Neuronal stem cell (in vitro differentiated cells): ENCODE measurements around the gene DAZ1. TPM values are rescaled to one million over a fixed set of nuclear protein-coding genes. Genes with fewer than 3 reads are reported as not detected.
"Not testable (repeated sequence)": the region's sequence is repeated elsewhere in the genome, so short reads cannot be mapped to it uniquely, and the experiment has no call there.

ENCODE experiments used
- DNase-seq: peaks from one replicate; pipeline ENCODE4 v3.0.0-alpha.2; 2013; ENCODE audit warnings: low spot score
- H2AFZ ChIP-seq: one replicate; pipeline ENCODE4 v1.6.1; 2013; ENCODE audit warnings: mild to moderate bottlenecking, low read length, inconsistent platforms
- H2AK5ac ChIP-seq: 2 replicates; pipeline ENCODE4 v1.6.1; 2013; ENCODE audit warnings: low read depth, mild to moderate bottlenecking, inconsistent platforms, low read length, moderate library complexity, mixed read lengths
- H2BK120ac ChIP-seq: 2 replicates; pipeline ENCODE4 v1.6.1; 2013; ENCODE audit warnings: low read depth, mild to moderate bottlenecking, inconsistent platforms, low read length, moderate library complexity, mixed read lengths
- H2BK12ac ChIP-seq: one replicate; pipeline ENCODE4 v1.6.1; 2013; ENCODE audit warnings: low read length, inconsistent platforms
- H2BK15ac ChIP-seq: 2 replicates; pipeline ENCODE4 v1.6.1; 2013; ENCODE audit warnings: mild to moderate bottlenecking, low read length, inconsistent platforms, mixed read lengths
- H2BK5ac ChIP-seq: one replicate; pipeline ENCODE4 v1.6.1; 2013; ENCODE audit warnings: inconsistent platforms, mild to moderate bottlenecking, low read length, moderate library complexity
- H3K14ac ChIP-seq: one replicate; pipeline ENCODE4 v1.6.1; 2013; ENCODE audit warnings: low read length, inconsistent platforms
- H3K18ac ChIP-seq: 2 replicates; pipeline ENCODE4 v1.6.1; 2013; ENCODE audit warnings: low read length, inconsistent platforms
- H3K23ac ChIP-seq: 2 replicates; pipeline ENCODE4 v1.6.1; 2013; ENCODE audit warnings: low read depth, mild to moderate bottlenecking, mixed read lengths, low read length, inconsistent platforms; ENCODE audit not compliant: poor library complexity
- H3K27ac ChIP-seq: replicated peaks from 3 replicates; pipeline ENCODE4 v1.5.1; 2013; ENCODE audit warnings: low read length, inconsistent platforms
- H3K27me3 ChIP-seq, 3 experiments: 2 replicates each; pipeline ENCODE4 v1.6.1; 2013; ENCODE audit warnings: low read length in 3 of 3, mild to moderate bottlenecking in 2 of 3, inconsistent platforms in 1 of 3, low read depth in 1 of 3, mixed read lengths in 1 of 3, moderate library complexity in 1 of 3; ENCODE audit not compliant: control insufficient read depth in 3 of 3, insufficient read depth in 3 of 3
- H3K36me3 ChIP-seq, 2 donors: replicated peaks in 1 of 2; 2 replicates each; pipeline ENCODE4 v1.6.1; 2013; ENCODE audit warnings: low read length in 2 of 2; ENCODE audit not compliant: control insufficient read depth in 2 of 2, insufficient read depth in 2 of 2
- H3K4ac ChIP-seq: 2 replicates; pipeline ENCODE4 v1.6.1; 2013; ENCODE audit warnings: inconsistent platforms, mild to moderate bottlenecking, low read length, moderate library complexity
- H3K4me1 ChIP-seq, 2 donors: 1 replicate in 1 of 2; 2 replicates in 1 of 2; pipeline ENCODE4 v1.6.1; 2013; ENCODE audit warnings: low read length in 2 of 2, low read depth in 1 of 2; ENCODE audit not compliant: control insufficient read depth in 2 of 2, insufficient read depth in 1 of 2
- H3K4me2 ChIP-seq: one replicate; pipeline ENCODE4 v1.6.1; 2013; ENCODE audit warnings: mild to moderate bottlenecking, low read length, inconsistent platforms; ENCODE audit not compliant: insufficient read depth, poor library complexity, severe bottlenecking
- H3K4me3 ChIP-seq, 2 donors: 2 replicates each; pipeline ENCODE4 v1.5.1; 2013; ENCODE audit warnings: low read length in 2 of 2, mild to moderate bottlenecking in 2 of 2, inconsistent platforms in 1 of 2, moderate library complexity in 1 of 2
- H3K79me1 ChIP-seq: one replicate; pipeline ENCODE4 v1.6.1; 2013; ENCODE audit warnings: low read depth, mild to moderate bottlenecking, inconsistent platforms, low read length, moderate library complexity
- H3K9ac ChIP-seq: one replicate; pipeline ENCODE4 v1.6.1; 2013; ENCODE audit warnings: mild to moderate bottlenecking, low read depth, low read length, inconsistent platforms; ENCODE audit not compliant: poor library complexity
- H3K9me3 ChIP-seq, 2 donors: replicated peaks in 1 of 2; 2 replicates each; pipeline versions ENCODE3 to v1.6.1; 2013; ENCODE audit warnings: low read length in 2 of 2, mild to moderate bottlenecking in 2 of 2, inconsistent platforms in 1 of 2, low read depth in 1 of 2, mixed read lengths in 1 of 2, moderate library complexity in 1 of 2; ENCODE audit not compliant: control insufficient read depth in 2 of 2, insufficient read depth in 1 of 2
- H4K8ac ChIP-seq: one replicate; pipeline ENCODE4 v1.6.1; 2013; ENCODE audit warnings: low read depth, mild to moderate bottlenecking, inconsistent platforms, low read length, moderate library complexity
- H4K91ac ChIP-seq: one replicate; pipeline ENCODE4 v1.6.1; 2013; ENCODE audit warnings: low read length, low read depth, mild to moderate bottlenecking, inconsistent platforms; ENCODE audit not compliant: poor library complexity
- WGBS, 2 donors: extraction: QIAGEN DNeasy Blood & Tissue Kit; methylation state at CpG; one replicate each; pipeline ENCODE4 v1.1.7; 2013; ENCODE audit warnings: missing lambda C conversion rate in 2 of 2, mixed read lengths in 1 of 2; ENCODE audit not compliant: insufficient read length in 2 of 2, insufficient replicate concordance in 1 of 2; ENCODE audit errors: extremely low coverage in 2 of 2; 5-methylcytosine and 5-hydroxymethylcytosine counted together
- polyA plus RNA-seq, 2 experiments: library from polyadenylated mRNA; stranded (reverse); fragments of 200-250 nt; gene quantifications; one replicate each; pipeline ENCODE4 v1.2.3, GENCODE V29; 2013

The DAZ1 gene
- polyA plus RNA-seq (2013, experiment 1 of 2) = not detected
- not detected for polyA plus RNA-seq (2013, experiment 2 of 2)

- not testable (repeated sequence) for H3K79me1 ChIP-seq, H4K91ac ChIP-seq, H2BK15ac ChIP-seq, H3K36me3 ChIP-seq, H2BK120ac ChIP-seq, H3K23ac ChIP-seq, H3K4me2 ChIP-seq, H2AK5ac ChIP-seq, H3K27me3 ChIP-seq, H3K4me1 ChIP-seq, H2BK12ac ChIP-seq, H3K14ac ChIP-seq, H3K4ac ChIP-seq, H2AFZ ChIP-seq, H3K9me3 ChIP-seq, H3K27ac ChIP-seq, H4K8ac ChIP-seq, H3K18ac ChIP-seq, H3K4me3 ChIP-seq, DNase-seq, H3K9ac ChIP-seq, H2BK5ac ChIP-seq
- WGBS, 2 donors = no CpG with 5 or more reads among the region's 23 CpGs
These were observed at the start of gene DAZ1 for GRCh38 chrY:23198908-23199307. DAZ1 (minus strand) TSS chrY:23199008; CDS start chrY:23198800, 208 bp downstream.

GRCh38 chrY:23219233-23219632, 20.4 kb upstream of the DAZ1 start, which contains the start of gene DAZ2:
DAZ2 (plus strand) TSS chrY:23219533; CDS start chrY:23219741, 208 bp downstream.
- H3K4ac ChIP-seq, H2BK15ac ChIP-seq, H2AFZ ChIP-seq: not testable (repeated sequence)

GRCh38 chrY:23210681-23211080, 11.9 kb upstream of the DAZ1 start:
- no CpG with 5 or more reads among the region's 4 CpGs for WGBS, 2 donors
- not testable (repeated sequence) for H3K36me3 ChIP-seq, H3K27ac ChIP-seq

More at GRCh38 chrY:23219233-23219632, 20.4 kb upstream of the DAZ1 start, which contains the start of gene DAZ2:
- not testable (repeated sequence) for H4K8ac ChIP-seq, H3K4me3 ChIP-seq, H3K27ac ChIP-seq, H3K36me3 ChIP-seq, H3K4me1 ChIP-seq, H4K91ac ChIP-seq, H3K4me2 ChIP-seq, H2BK120ac ChIP-seq, H3K27me3 ChIP-seq, H2AK5ac ChIP-seq, H3K18ac ChIP-seq, H3K9ac ChIP-seq, H3K9me3 ChIP-seq, H3K14ac ChIP-seq, H3K79me1 ChIP-seq, H2BK12ac ChIP-seq, DNase-seq, H3K23ac ChIP-seq, H2BK5ac ChIP-seq
- WGBS, 2 donors = no CpG with 5 or more reads among the region's 23 CpGs

GRCh38 chrY:23209802-23210495, 11.1 kb upstream of the DAZ1 start:
- not testable (repeated sequence) for H4K8ac ChIP-seq, H3K27ac ChIP-seq, H2BK12ac ChIP-seq, H4K91ac ChIP-seq, H3K4me3 ChIP-seq, H3K4me2 ChIP-seq, H2AFZ ChIP-seq, H2BK5ac ChIP-seq, H3K27me3 ChIP-seq, DNase-seq, H2BK120ac ChIP-seq, H2BK15ac ChIP-seq, H3K14ac ChIP-seq, H2AK5ac ChIP-seq, H3K79me1 ChIP-seq, H3K9ac ChIP-seq, H3K23ac ChIP-seq, H3K18ac ChIP-seq, H3K9me3 ChIP-seq, H3K4ac ChIP-seq, H3K36me3 ChIP-seq, H3K4me1 ChIP-seq
- no CpG with 5 or more reads among the region's 4 CpGs for WGBS, 2 donors

More at GRCh38 chrY:23210681-23211080, 11.9 kb upstream of the DAZ1 start:
- not testable (repeated sequence) for H2BK120ac ChIP-seq, H3K9ac ChIP-seq, H2BK12ac ChIP-seq, H3K14ac ChIP-seq, DNase-seq, H4K91ac ChIP-seq, H3K4me2 ChIP-seq, H2AK5ac ChIP-seq, H2BK5ac ChIP-seq, H3K4me1 ChIP-seq, H3K4ac ChIP-seq, H3K4me3 ChIP-seq, H2BK15ac ChIP-seq, H2AFZ ChIP-seq, H3K79me1 ChIP-seq, H3K9me3 ChIP-seq, H3K18ac ChIP-seq, H3K23ac ChIP-seq, H4K8ac ChIP-seq, H3K27me3 ChIP-seq
